A549 (cell line): Measurements from ENCODE around the gene CORO2B. TPM values are rescaled to one million over a fixed set of nuclear protein-coding genes. Genes with fewer than 3 reads are reported as not detected.

Source experiments
- ATAC-seq, 2 experiments: fragments of 200-7000 bp in 1 of 2; fragments of >200 bp in 1 of 2; cut with Nextera tagmentation in 1 of 2; cut with Tn5 transposase in 1 of 2; 3 replicates each; pipeline versions ENCODE4 v1.8.0 to v1.9.1; 2018 to 2020; ENCODE audit warnings: mild to moderate bottlenecking in 1 of 2, moderate library complexity in 1 of 2
- CTCF ChIA-PET: fragments of 300-600 bp; sonication (Branson Sonifier 250); formaldehyde crosslinking; extraction: SDS; loops from one replicate; lab custom pipeline; 2021; ENCODE audit warnings: antibody characterized with exemption, inconsistent platforms; lab: Yijun Ruan, JAX
- POLR2A ChIA-PET: fragments of 350-600 bp; formaldehyde crosslinking; extraction: SDS; loops from one replicate; lab custom pipeline; 2021; ENCODE audit warnings: antibody characterized with exemption, inconsistent platforms; lab: Yijun Ruan, JAX
- DNase-seq, 2 experiments: peaks; one replicate each; pipeline versions ENCODE4 v3.0.0 to v3.0.0-alpha.2; 2011 to 2016; ENCODE audit warnings: low read depth in 1 of 2, low spot score in 1 of 2
- FAIRE-seq: peaks from 2 replicates; lab custom pipeline; 2011; peaks lifted over from hg19 to GRCh38; lab: Jason Lieb, UNC
- H3K27ac ChIP-seq, 2 experiments: fragments of >200 bp; sonication (Bioruptor Twin); formaldehyde crosslinking; 3 replicates each; pipeline ENCODE4 v1.5.1; 2016 to 2017
- H3K4me1 ChIP-seq: fragments of >200 bp; sonication (Bioruptor Twin); formaldehyde crosslinking; 3 replicates; pipeline ENCODE4 v1.6.1; 2016
- H3K4me2 ChIP-seq: fragments of >200 bp; sonication (Bioruptor Twin); formaldehyde crosslinking; 3 replicates; pipeline ENCODE4 v1.6.1; 2016
- H3K4me3 ChIP-seq: fragments of >200 bp; sonication (Bioruptor Twin); formaldehyde crosslinking; 3 replicates; pipeline ENCODE4 v1.5.1; 2016
- H3K9me3 ChIP-seq: fragments of >200 bp; sonication (Bioruptor Twin); formaldehyde crosslinking; 3 replicates; pipeline ENCODE4 v1.6.1; 2016
- CBX8 ChIP-seq: fragments of 200-600 bp; sonication (generic); IDR thresholded peaks from 2 replicates; pipeline ENCODE4 v1.6.1; 2016
- EHF ChIP-seq: fragments of 250-450 bp; sonication (Bioruptor Pico); IDR thresholded peaks from 2 replicates; pipeline ENCODE4 v1.5.0; 2020; ENCODE audit warnings: mild to moderate bottlenecking
- EHMT2 ChIP-seq: fragments of 200-600 bp; sonication (generic); IDR thresholded peaks from 2 replicates; pipeline ENCODE4 v1.6.1; 2016; ENCODE audit warnings: antibody characterized with exemption, low read depth, mild to moderate bottlenecking, moderate library complexity
- ESRRA ChIP-seq: fragments of 150-350 bp; IDR thresholded peaks from 2 replicates; pipeline ENCODE4 v1.6.1; 2014; ENCODE audit warnings: mild to moderate bottlenecking, low read length, borderline replicate concordance
- FOSB ChIP-seq: fragments of 250-450 bp; sonication (Bioruptor Pico); IDR thresholded peaks from 2 replicates; pipeline ENCODE4 v1.5.0; 2020; ENCODE audit warnings: mild to moderate bottlenecking, moderate library complexity
- FOSL2 ChIP-seq, 2 experiments: fragments of 450-650 bp in 1 of 2; fragments of >200 bp in 1 of 2; sonication (Bioruptor Twin) in 1 of 2; formaldehyde crosslinking; IDR thresholded peaks; 2 replicates each; pipeline versions ENCODE4 v1.5.0 to v1.6.1; 2016 to 2020; ENCODE audit warnings: mild to moderate bottlenecking in 1 of 2, moderate library complexity in 1 of 2
- GATA3 ChIP-seq: IDR thresholded peaks from 2 replicates; pipeline ENCODE4 v1.6.1; 2012; ENCODE audit warnings: borderline replicate concordance
- HDAC2 ChIP-seq: fragments of 200-600 bp; sonication (generic); IDR thresholded peaks from 2 replicates; pipeline ENCODE4 v1.6.1; 2016
- HES2 ChIP-seq: fragments of >200 bp; sonication (Bioruptor Twin); formaldehyde crosslinking; IDR thresholded peaks from 2 replicates; pipeline ENCODE4 v1.6.1; 2016
- HOXA7 ChIP-seq: fragments of 250-450 bp; sonication (Bioruptor Pico); IDR thresholded peaks from 2 replicates; pipeline ENCODE4 v1.5.0; 2020; ENCODE audit warnings: mild to moderate bottlenecking, moderate library complexity
- MAFK ChIP-seq: fragments of 450-650 bp; IDR thresholded peaks from 2 replicates; pipeline ENCODE4 v1.6.1; 2014; ENCODE audit not compliant: partially characterized antibody
- MYC ChIP-seq: IDR thresholded peaks from 2 replicates; pipeline ENCODE4 v1.6.1; 2012; ENCODE audit warnings: mild to moderate bottlenecking, inconsistent platforms, low read length, improper control_type of control experiment, borderline replicate concordance
- NFE2L2 ChIP-seq: fragments of 150-350 bp; conservative IDR thresholded peaks from 2 replicates; pipeline ENCODE4 v1.6.1; 2014; ENCODE audit warnings: low read length
- NPAS2 ChIP-seq: fragments of 250-450 bp; sonication (Bioruptor Pico); IDR thresholded peaks from 2 replicates; pipeline ENCODE4 v1.8.0; 2022; ENCODE audit warnings: mild to moderate bottlenecking, moderate library complexity, borderline replicate concordance
- NR3C1 ChIP-seq: fragments of >200 bp; sonication (Bioruptor Twin); formaldehyde crosslinking; IDR thresholded peaks from 3 replicates; pipeline ENCODE4 v1.6.1; 2017
- POLR2A ChIP-seq: IDR thresholded peaks from 2 replicates; pipeline ENCODE4 v1.6.1; 2012; ENCODE audit warnings: mild to moderate bottlenecking, low read length
- POLR2AphosphoS2 ChIP-seq: conservative IDR thresholded peaks from 2 replicates; pipeline ENCODE4 v1.6.1; 2012; ENCODE audit warnings: low read length, improper control_type of control experiment, inconsistent platforms
- RAD21 ChIP-seq, 2 experiments: fragments of >200 bp in 1 of 2; sonication (Bioruptor Twin) in 1 of 2; formaldehyde crosslinking in 1 of 2; IDR thresholded peaks in 1 of 2; conservative IDR thresholded peaks in 1 of 2; 2 replicates in 1 of 2; 3 replicates in 1 of 2; pipeline ENCODE4 v1.6.1; 2012 to 2018; ENCODE audit warnings: inconsistent platforms in 1 of 2
- RNF2 ChIP-seq: fragments of 200-600 bp; sonication (generic); IDR thresholded peaks from 2 replicates; pipeline ENCODE4 v1.6.1; 2016; ENCODE audit warnings: low read depth, mild to moderate bottlenecking, antibody characterized with exemption, moderate library complexity, borderline replicate concordance
- SMC3 ChIP-seq: fragments of >200 bp; sonication (Bioruptor Twin); formaldehyde crosslinking; IDR thresholded peaks from 3 replicates; pipeline ENCODE4 v1.6.1; 2018; ENCODE audit warnings: inconsistent platforms
- SREBF2 ChIP-seq: fragments of 450-650 bp; IDR thresholded peaks from 2 replicates; pipeline ENCODE4 v1.6.1; 2014; ENCODE audit warnings: mild to moderate bottlenecking, moderate library complexity
- TP53 ChIP-seq: fragments of 250-450 bp; sonication (Bioruptor Pico); IDR thresholded peaks from 2 replicates; pipeline ENCODE4 v1.5.0; 2021; ENCODE audit warnings: mild to moderate bottlenecking, moderate library complexity
- ZFP36 ChIP-seq: fragments of 450-650 bp; IDR thresholded peaks from 2 replicates; pipeline ENCODE4 v1.6.1; 2014; ENCODE audit warnings: borderline replicate concordance; ENCODE audit not compliant: partially characterized antibody
- ZNF302 ChIP-seq: fragments of 250-450 bp; sonication (Bioruptor Pico); IDR thresholded peaks from 2 replicates; pipeline ENCODE4 v1.9.0; 2021; ENCODE audit warnings: inconsistent platforms, mild to moderate bottlenecking, moderate library complexity
- ZSCAN20 ChIP-seq: fragments of 250-450 bp; sonication (Bioruptor Pico); IDR thresholded peaks from 2 replicates; pipeline ENCODE4 v1.8.0; 2022; ENCODE audit warnings: mild to moderate bottlenecking, moderate library complexity
- WGBS: methylation state at CpG from one replicate; pipeline ENCODE4 v1.1.6; 2017; ENCODE audit errors: missing lambda C conversion rate; 5-methylcytosine and 5-hydroxymethylcytosine counted together
- polyA plus RNA-seq, 4 experiments: library from polyadenylated mRNA; depleted of rRNA in 3 of 4; stranded (reverse); fragments of >200 nt; fragmentation: RNase III in 1 of 4; extraction: RNeasy Plus Mini Kit Qiagen cat#74134 plus additional on column Dnase treatment in 1 of 4; gene quantifications; 2 replicates in 3 of 4; 3 replicates in 1 of 4; pipeline ENCODE4 v1.2.3, GENCODE V29; 2011 to 2017

CORO2B gene
- polyA plus RNA-seq, 2 of the 4 experiments (the other 2 are of a cell fraction) = 2.0 to 2.3 TPM

DNA sequence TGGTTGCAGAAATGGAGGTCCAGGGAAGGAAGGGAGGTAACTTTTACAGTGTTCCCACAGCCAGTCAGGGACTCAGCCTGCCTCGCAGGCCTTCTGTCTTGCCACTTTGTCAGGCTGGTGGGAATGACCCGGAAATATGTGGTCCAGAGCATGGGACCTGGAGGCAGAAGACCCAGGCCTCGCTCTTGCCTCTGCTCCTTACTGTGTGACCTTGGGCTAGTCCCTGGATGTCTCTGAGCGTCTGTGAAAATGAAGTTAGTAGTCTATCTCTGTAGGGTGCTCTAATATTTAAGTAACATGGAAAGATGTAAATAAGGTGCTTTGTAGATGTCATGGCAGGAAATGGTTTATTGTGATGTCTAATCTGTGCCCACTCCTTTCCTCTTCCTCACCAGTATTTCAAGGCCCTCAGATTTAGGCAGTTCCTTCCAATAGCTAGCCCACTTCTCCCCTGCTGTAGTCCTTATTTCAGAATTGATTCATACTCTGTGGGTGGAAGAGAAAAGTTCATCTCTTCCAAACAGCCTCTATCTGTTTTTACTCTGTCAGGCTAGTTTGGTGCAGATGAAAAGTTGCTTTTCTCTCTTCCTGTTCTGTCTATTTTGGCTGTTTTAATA lies 9.1 kb downstream of the CORO2B start:
- FAIRE-seq = no peak
- WGBS = 92% methylated on average over 4 of the region's 4 CpGs
- ATAC-seq = no peak
- POLR2A ChIA-PET = no interaction called here
- no peak for DNase-seq
- Histone ChIP-seq H3K4me1 (peaks cover 14% of the 10 kb centered on the region), H3K4me3 (no peak overlapping the region), H3K4me2 (no peak overlapping the region), H3K9me3 (no peaks in the 10 kb centered on the region), H3K27ac (peak overlapping the region in 1 of 2 experiments; percentile 5; a peak in 1 of 6 replicates)
- no peak for TF ChIP-seq RNF2
- peak; percentile 10 for TF ChIP-seq ZFP36
- CTCF ChIA-PET = interaction anchor here (1.2 to 6.1 kb wide), 5 partner anchors 28 to 336 kb away, joined by 4 to 27 read pairs (median 9); no protein-coding TSS in a partner anchor

DNA sequence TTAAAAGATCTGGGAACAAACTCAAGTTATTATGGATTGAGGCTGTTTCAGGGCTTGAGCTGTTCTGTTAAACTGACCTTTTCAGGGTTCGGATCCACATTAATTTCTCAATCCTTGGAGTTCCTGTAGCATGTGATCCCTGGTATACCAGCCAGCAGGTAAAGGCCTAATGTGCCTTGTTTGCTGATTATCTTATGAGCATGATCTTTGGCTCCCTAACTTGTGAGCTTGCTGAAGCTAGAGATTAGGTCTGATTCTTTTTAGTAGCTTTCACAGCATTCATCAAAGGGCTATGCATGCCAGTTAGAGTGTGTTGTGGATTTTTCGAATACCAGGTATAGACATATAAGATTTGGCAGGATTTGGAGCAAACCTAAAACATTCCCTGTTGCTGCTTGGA lies 10.3 kb downstream of the CORO2B start:
- ChIA-PET CTCF (interaction anchor here (0.7 to 6.1 kb wide), 7 partner anchors 17 to 287 kb away, joined by 3 to 27 read pairs (median 4); no protein-coding TSS in a partner anchor), POLR2A (no interaction called here)
- H3K27ac ChIP-seq = no peak overlapping the region

DNA sequence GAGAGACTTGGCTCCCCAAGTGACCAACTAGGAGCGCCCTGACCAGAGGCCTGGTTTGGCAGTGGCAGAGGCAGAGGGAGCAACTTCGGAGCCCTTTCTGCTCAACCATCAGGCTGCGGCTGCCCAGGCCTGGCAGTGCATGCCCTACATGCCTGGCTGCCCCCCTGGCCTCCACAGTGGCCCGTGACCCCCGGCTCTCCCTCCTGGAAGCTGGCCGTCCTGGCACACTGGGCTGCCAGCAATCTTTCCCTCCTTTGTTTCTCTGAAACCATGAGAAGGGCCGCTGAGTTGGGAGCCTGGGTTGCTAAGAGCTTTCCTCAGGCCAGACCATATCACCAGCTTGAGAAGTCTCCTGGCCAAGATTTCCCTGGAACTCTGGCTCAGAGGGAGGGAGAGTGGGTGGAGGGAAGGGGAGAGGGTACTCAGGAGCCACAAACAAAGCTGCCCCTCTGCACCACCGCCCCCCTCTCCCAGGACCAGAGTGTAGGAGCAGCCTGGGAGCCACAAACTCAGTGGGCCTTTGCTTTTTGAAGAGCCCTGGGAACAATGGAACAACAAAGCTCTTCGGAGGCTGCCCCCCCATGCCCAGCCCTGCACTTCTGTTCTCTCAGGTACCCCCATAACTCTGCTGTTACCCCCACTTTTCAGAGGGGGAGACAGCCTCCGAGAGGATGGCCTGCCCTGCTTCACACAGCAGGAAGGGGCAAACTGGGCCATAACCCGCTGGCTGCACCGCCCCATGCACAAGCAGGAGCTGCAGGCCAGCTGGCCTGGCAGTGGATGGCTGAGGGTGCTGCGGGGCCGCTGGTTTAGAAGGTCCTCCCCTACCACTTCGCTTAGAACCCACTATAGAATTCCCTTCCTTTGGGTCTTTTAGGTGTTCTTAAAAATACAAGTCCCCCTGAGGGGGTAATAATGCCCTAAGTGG lies 11.3 kb downstream of the CORO2B start:
- H3K4me2 ChIP-seq = no peak overlapping the region
- no peak for ATAC-seq
- FAIRE-seq = no peak
- ChIA-PET POLR2A (no interaction called here), CTCF (interaction anchor here (0.8 to 6.1 kb wide), 8 partner anchors 30 to 337 kb away, joined by 3 to 27 read pairs (median 6); no protein-coding TSS in a partner anchor)
- no peak overlapping the region for H3K4me3 ChIP-seq
- DNase-seq = no peak
- 77% methylated on average over 15 of the region's 15 CpGs for WGBS
- TF ChIP-seq RNF2 (no peak), TP53 (CRISPR knock-in tag) (no peak), FOSB (no peak), MYC (no peak), ESRRA (no peak), HDAC2 (no peak), NFE2L2 (no peak), EHF (no peak), NR3C1 (no peak), POLR2AphosphoS2 (no peak), GATA3 (no peak), HOXA7 (CRISPR knock-in tag) (no peak), NPAS2 (CRISPR knock-in tag) (no peak)
- TF ChIP-seq, all 56 proteins: peak for 0
- 0 out of 6 replicates have a peak overlapping the region, but pooled peaks of 1 of the 2 experiments have one; percentile 6 for H3K27ac ChIP-seq
- H3K9me3 ChIP-seq = no peaks in the 10 kb centered on the region
- H3K4me1 ChIP-seq = peaks cover 14% of the 10 kb centered on the region

More for the DNA sequence above, 10.3 kb downstream of the CORO2B start:
- no peak overlapping the region for H3K4me3 ChIP-seq
- peaks cover 14% of the 10 kb centered on the region for H3K4me1 ChIP-seq
- no peak for TF ChIP-seq MAFK
- TF ChIP-seq ZSCAN20 = no peak
- TF ChIP-seq FOSL2 (IDR thresholded peaks at IDR 0.05) = no peak
- TF ChIP-seq FOSL2 (CRISPR knock-in tag; IDR thresholded peaks at IDR 0.05) = no peak
- no peak for TF ChIP-seq ESRRA
- TF ChIP-seq EHMT2 = no peak
- no peak for TF ChIP-seq SREBF2
- TF ChIP-seq EHF = no peak
- no peak for TF ChIP-seq NR3C1
- TF ChIP-seq RAD21 (conservative IDR thresholded peaks at IDR 0.05 in 1 of 2, IDR thresholded peaks at IDR 0.05 in 1 of 2) = no peak
- TF ChIP-seq POLR2A = no peak
- TF ChIP-seq HES2 = no peak
- no peak for TF ChIP-seq SMC3
- no peak for TF ChIP-seq ZNF302
- no peak for TF ChIP-seq CBX8
- TF ChIP-seq GATA3 = no peak
- TF ChIP-seq, all 56 proteins: peak for 0
- H3K4me2 ChIP-seq = no peak overlapping the region
- 65% methylated on average over 2 of the region's 2 CpGs for WGBS
- no peaks in the 10 kb centered on the region for H3K9me3 ChIP-seq
- no peak for ATAC-seq
- DNase-seq = no peak
- peak; percentile 80 for FAIRE-seq
